Activated naive CD4-positive, alpha-beta T cell treated with anti-CD3 and anti-CD28 coated beads, Interleukin-2, amount 50 U/mL, for 72 hours (primary cell): ENCODE data around the gene CADM2. TPM values are rescaled to one million over a fixed set of nuclear protein-coding genes. Genes with fewer than 3 reads are reported as not detected.

ENCODE experiments used
- ATAC-seq, 2 donors: fragments of 150-1000 bp; cut with Tn5 transposase; 2 replicates each; pipeline ENCODE4 v1.10.0; 2021; ENCODE audit warnings: mild to moderate bottlenecking in 2 of 2, moderate library complexity in 2 of 2
- DNase-seq, 2 donors: peaks; one replicate each; pipeline ENCODE4 v3.0.0; 2021 to 2022; ENCODE audit warnings: low spot score in 2 of 2
- H3K27ac Mint-ChIP-seq, 2 donors: one replicate each; pipeline ENCODE4 v1.8.0; 2022; ENCODE audit warnings: mild to moderate bottlenecking in 2 of 2, mixed read lengths in 2 of 2
- H3K36me3 Mint-ChIP-seq, 2 donors: one replicate each; pipeline ENCODE4 v1.8.0; 2022; ENCODE audit warnings: mixed read lengths in 2 of 2
- H3K9me3 Mint-ChIP-seq, 2 donors: one replicate each; pipeline ENCODE4 v1.8.0; 2022; ENCODE audit warnings: mixed read lengths in 2 of 2
- total RNA-seq, 2 donors: library from RNA; stranded (reverse); gene quantifications; one replicate each; pipeline ENCODE4 v1.2.3, GENCODE V29; 2022

CADM2 gene
- total RNA-seq, 2 donors from 2014 or later: not detected

GRCh38 chr3:85740561-85740960, 781.8 kb downstream of the CADM2 start:
- no peak for ATAC-seq
- no peak overlapping the region for H3K27ac Mint-ChIP-seq
- no peak for DNase-seq
- H3K36me3 Mint-ChIP-seq: no peaks in the 10 kb centered on the region
- H3K9me3 Mint-ChIP-seq: peaks cover 32 to 34% of the 10 kb centered on the region in 2 donors

GRCh38 chr3:85758442-85758841, 799.7 kb downstream of the CADM2 start:
- Mint-ChIP-seq H3K36me3 (peaks cover 0 to 3% of the 10 kb centered on the region in 2 donors), H3K9me3 (peaks cover 12 to 14% of the 10 kb centered on the region in 2 donors), H3K27ac (no peak overlapping the region)
- ATAC-seq (no peak), DNase-seq (no peak)

GRCh38 chr3:85760342-85760741, 801.6 kb downstream of the CADM2 start:
- H3K27ac Mint-ChIP-seq: no peak overlapping the region
- H3K36me3 Mint-ChIP-seq: no peaks in the 10 kb centered on the region
- ATAC-seq: no peak
- no peak for DNase-seq
- peaks cover 11 to 12% of the 10 kb centered on the region in 2 donors for H3K9me3 Mint-ChIP-seq

GRCh38 chr3:85780806-85781205, 822.0 kb downstream of the CADM2 start:
- Mint-ChIP-seq H3K27ac (no peak overlapping the region), H3K9me3 (peaks cover 9 to 15% of the 10 kb centered on the region in 2 donors), H3K36me3 (no peaks in the 10 kb centered on the region)
- ATAC-seq: no peak
- no peak for DNase-seq

- Mint-ChIP-seq H3K27ac (no peak overlapping the region), H3K9me3 (peaks cover 9 to 15% of the 10 kb centered on the region in 2 donors), H3K36me3 (no peaks in the 10 kb centered on the region)
- ATAC-seq (no peak), DNase-seq (no peak)
These were observed 823.0 kb downstream of the CADM2 start for GRCh38 chr3:85781806-85782205.

GRCh38 chr3:85783291-85783690, 824.5 kb downstream of the CADM2 start:
- no peak for DNase-seq
- Mint-ChIP-seq H3K27ac (no peak overlapping the region), H3K36me3 (no peaks in the 10 kb centered on the region), H3K9me3 (peaks cover 9 to 10% of the 10 kb centered on the region in 2 donors)
- no peak for ATAC-seq

- Mint-ChIP-seq H3K27ac (no peak overlapping the region), H3K36me3 (no peaks in the 10 kb centered on the region), H3K9me3 (peaks cover 1 to 4% of the 10 kb centered on the region in 2 donors)
- ATAC-seq (no peak), DNase-seq (no peak)
These were observed 827.0 kb downstream of the CADM2 start for GRCh38 chr3:85785766-85786165.

GRCh38 chr3:85790445-85791030, 831.7 kb downstream of the CADM2 start:
- Mint-ChIP-seq H3K27ac (no peak overlapping the region), H3K36me3 (no peaks in the 10 kb centered on the region), H3K9me3 (peaks cover 8 to 14% of the 10 kb centered on the region in 2 donors)
- ATAC-seq: no peak
- DNase-seq: no peak

- H3K27ac Mint-ChIP-seq: no peak overlapping the region
- H3K9me3 Mint-ChIP-seq: peaks cover 18 to 35% of the 10 kb centered on the region in 2 donors
- no peak for ATAC-seq
These were observed 837.4 kb downstream of the CADM2 start for GRCh38 chr3:85796140-85796539.

GRCh38 chr3:85800676-85801075, 841.9 kb downstream of the CADM2 start:
- Mint-ChIP-seq H3K9me3 (peaks cover 10 to 24% of the 10 kb centered on the region in 2 donors), H3K36me3 (no peaks in the 10 kb centered on the region), H3K27ac (no peak overlapping the region)
- no peak for DNase-seq
- no peak for ATAC-seq

More at GRCh38 chr3:85796140-85796539, 837.4 kb downstream of the CADM2 start:
- DNase-seq: no peak
- no peaks in the 10 kb centered on the region for H3K36me3 Mint-ChIP-seq

- H3K36me3 Mint-ChIP-seq: peaks cover 0 to 4% of the 10 kb centered on the region in 2 donors
- ATAC-seq: no peak
- peaks cover 12 to 25% of the 10 kb centered on the region in 2 donors for H3K9me3 Mint-ChIP-seq
- DNase-seq: no peak
- no peak overlapping the region for H3K27ac Mint-ChIP-seq
These were observed 843.2 kb downstream of the CADM2 start for GRCh38 chr3:85801955-85802354.

GRCh38 chr3:85808755-85809154, 850.0 kb downstream of the CADM2 start:
- ATAC-seq (no peak), DNase-seq (no peak)
- no peak overlapping the region for H3K27ac Mint-ChIP-seq
- peaks cover 0 to 10% of the 10 kb centered on the region in 2 donors for H3K36me3 Mint-ChIP-seq
- H3K9me3 Mint-ChIP-seq: peaks cover 14 to 16% of the 10 kb centered on the region in 2 donors

GRCh38 chr3:85821130-85821756, 862.5 kb downstream of the CADM2 start:
- no peak for ATAC-seq
- DNase-seq: no peak
- H3K9me3 Mint-ChIP-seq: peaks cover 5 to 7% of the 10 kb centered on the region in 2 donors
- no peaks in the 10 kb centered on the region for H3K36me3 Mint-ChIP-seq
- no peak overlapping the region for H3K27ac Mint-ChIP-seq

GRCh38 chr3:85835857-85836440, 877.2 kb downstream of the CADM2 start:
- ATAC-seq (no peak), DNase-seq (no peak)
- Mint-ChIP-seq H3K27ac (no peak overlapping the region), H3K36me3 (no peaks in the 10 kb centered on the region), H3K9me3 (peaks cover 7 to 9% of the 10 kb centered on the region in 2 donors)

GRCh38 chr3:85837402-85837801, 878.6 kb downstream of the CADM2 start:
- no peak for ATAC-seq
- peaks cover 7 to 9% of the 10 kb centered on the region in 2 donors for H3K9me3 Mint-ChIP-seq

GRCh38 chr3:85838921-85839320, 880.1 kb downstream of the CADM2 start:
- ATAC-seq (no peak), DNase-seq (no peak)
- Mint-ChIP-seq H3K36me3 (no peaks in the 10 kb centered on the region), H3K9me3 (no peaks in the 10 kb centered on the region), H3K27ac (no peak overlapping the region)

More at GRCh38 chr3:85837402-85837801, 878.6 kb downstream of the CADM2 start:
- H3K36me3 Mint-ChIP-seq: no peaks in the 10 kb centered on the region
- no peak overlapping the region for H3K27ac Mint-ChIP-seq
- DNase-seq: no peak

- Mint-ChIP-seq H3K36me3 (no peaks in the 10 kb centered on the region), H3K9me3 (no peaks in the 10 kb centered on the region), H3K27ac (no peak overlapping the region)
- DNase-seq: no peak
- no peak for ATAC-seq
These were observed 883.3 kb downstream of the CADM2 start for GRCh38 chr3:85842081-85842480.

GRCh38 chr3:85846940-85847339, 888.2 kb downstream of the CADM2 start:
- Mint-ChIP-seq H3K36me3 (no peaks in the 10 kb centered on the region), H3K9me3 (peaks cover 4 to 5% of the 10 kb centered on the region in 2 donors), H3K27ac (no peak overlapping the region)
- no peak for ATAC-seq
- no peak for DNase-seq
